ENCODE data around the gene TET3.

- TF ChIP-seq CTCF (IDR thresholded peaks at IDR 0.05; ENCODE audit: low read depth, low read length), result no peak
- TF ChIP-seq EZH2phosphoT487 (IDR thresholded peaks at IDR 0.05; ENCODE audit: low read depth), result no peak
Measured at GRCh38 chr2:74002505-74003421, 18.1 kb downstream of the TET3 start.

All from OCI-LY3 (cell line).